ENCODE measurements around the gene SH3YL1.
A peak's percentile ranks its signal among the peaks of the same experiment; 100 is the strongest.

The SH3YL1 gene

DNA sequence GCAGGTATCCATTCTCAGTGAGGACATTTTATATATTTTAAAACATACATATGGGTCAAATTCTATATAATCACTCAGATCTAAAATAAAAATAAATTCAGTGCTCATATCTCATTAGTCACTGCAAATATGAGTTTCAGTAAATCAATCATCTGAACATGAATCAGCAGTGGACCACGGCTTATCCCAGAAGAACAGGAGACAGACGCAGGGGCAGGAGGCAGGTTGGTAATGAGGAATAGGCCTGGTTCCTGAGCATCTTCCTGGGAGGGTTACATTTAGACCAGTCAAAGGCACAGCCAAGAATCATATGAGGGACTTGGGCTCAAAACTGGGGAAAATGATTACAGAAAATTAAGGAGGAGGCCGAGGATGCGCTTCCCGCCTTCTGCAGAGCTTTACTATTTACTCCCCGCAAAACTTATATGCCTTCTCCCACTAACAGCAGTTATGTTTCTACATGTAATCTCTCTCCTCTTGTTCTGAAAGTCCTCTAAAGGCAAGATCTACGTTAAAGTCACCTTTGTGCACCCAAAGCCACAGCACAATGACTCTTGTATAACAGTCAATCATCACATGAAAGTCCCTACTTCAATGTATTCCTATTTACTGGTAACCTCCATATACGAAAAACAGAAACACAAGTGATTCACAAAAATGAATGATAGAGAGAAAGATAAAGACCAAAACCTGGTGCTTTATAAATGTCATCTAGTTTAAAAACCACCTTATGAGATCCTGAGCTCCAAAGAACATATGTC, 35.1 kb downstream of the SH3YL1 start:
- FAIRE-seq, result peak; percentile 38
- no peak for DNase-seq (ENCODE audit: insufficient read length, low spot score)

DNA sequence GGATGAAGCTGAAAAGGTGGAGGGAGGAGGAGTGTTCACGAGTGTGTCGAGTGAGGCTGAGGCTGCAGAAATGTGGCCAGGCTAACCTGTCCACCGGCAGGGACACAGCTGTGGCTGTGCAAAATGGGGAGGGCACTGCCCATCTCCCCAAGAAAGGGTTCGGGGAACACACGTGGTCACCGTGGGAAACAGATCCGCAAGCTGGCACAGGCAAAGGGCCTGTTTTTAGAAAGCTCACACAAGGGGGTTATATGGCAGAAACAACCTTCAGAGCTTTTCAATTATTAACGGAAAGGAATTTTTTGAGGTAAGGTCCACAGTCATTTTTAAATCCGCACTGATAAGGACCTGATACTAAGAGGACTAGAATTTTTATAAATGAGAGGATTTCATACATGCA, 35.7 kb downstream of the SH3YL1 start:
- FAIRE-seq, result no peak
- DNase-seq (ENCODE audit: insufficient read length, low spot score), result no peak

DNA sequence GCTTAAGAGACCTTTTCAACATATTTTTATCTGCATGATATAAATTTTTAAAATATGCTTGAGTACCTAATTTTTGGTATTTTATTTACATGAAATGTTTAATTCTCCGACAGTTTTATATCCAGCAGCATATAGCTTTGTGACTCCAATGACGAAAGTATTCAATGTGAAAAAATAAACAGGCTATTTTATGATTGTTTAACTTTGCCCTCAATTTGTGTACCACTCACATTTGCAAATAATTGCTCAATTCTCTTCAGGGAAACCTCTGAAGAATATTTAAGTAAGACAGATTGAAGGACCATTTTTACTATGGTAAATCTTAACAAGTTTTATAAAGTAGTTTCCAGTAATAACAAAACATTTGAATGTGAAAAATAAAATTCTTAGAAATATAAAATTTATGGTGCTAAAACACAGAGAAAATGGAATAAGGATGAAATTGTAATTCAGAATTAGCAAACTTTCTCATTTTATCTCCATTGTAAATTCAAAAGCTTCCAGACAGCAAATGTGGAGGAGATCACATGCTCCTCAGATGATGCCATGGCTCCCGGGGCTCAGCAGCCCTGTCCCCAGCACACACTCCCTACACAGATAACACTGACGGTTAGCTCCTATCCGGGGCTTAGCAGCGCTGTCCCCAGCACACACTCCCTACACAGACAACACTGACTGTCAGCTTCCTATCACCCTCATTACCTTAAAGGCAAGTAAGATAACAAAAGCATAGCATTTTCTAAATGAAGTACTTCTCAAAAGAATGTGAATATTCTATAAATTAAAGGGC, 39.7 kb downstream of the SH3YL1 start:
- FAIRE-seq, result no peak
- no peak for DNase-seq (ENCODE audit: insufficient read length, low spot score)

GRCh38 chr2:223451-223850, 40.4 kb downstream of the SH3YL1 start:
- DNase-seq (ENCODE audit: insufficient read length, low spot score) (no peak), FAIRE-seq (no peak)

DNA sequence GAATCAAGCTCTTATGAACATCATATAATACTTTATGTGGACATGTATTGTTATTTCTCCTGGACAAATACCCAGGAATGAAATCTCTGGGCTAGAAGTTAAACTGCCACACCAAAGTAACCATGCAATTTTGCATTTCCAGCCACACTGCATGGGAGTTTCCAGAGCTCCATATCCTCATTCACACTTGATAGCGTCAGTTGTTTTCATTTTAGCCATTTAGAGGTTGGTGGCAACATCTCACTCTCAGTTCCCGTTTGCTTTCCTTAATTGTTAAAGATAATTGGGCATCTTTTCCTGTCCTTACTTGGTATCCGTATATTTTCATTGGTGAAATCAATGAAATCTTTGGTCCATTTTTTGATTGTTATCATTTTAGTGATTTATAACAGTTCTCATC, 47.8 kb downstream of the SH3YL1 start:
- FAIRE-seq, result no peak
- no peak for DNase-seq (ENCODE audit: insufficient read length, low spot score)

DNA sequence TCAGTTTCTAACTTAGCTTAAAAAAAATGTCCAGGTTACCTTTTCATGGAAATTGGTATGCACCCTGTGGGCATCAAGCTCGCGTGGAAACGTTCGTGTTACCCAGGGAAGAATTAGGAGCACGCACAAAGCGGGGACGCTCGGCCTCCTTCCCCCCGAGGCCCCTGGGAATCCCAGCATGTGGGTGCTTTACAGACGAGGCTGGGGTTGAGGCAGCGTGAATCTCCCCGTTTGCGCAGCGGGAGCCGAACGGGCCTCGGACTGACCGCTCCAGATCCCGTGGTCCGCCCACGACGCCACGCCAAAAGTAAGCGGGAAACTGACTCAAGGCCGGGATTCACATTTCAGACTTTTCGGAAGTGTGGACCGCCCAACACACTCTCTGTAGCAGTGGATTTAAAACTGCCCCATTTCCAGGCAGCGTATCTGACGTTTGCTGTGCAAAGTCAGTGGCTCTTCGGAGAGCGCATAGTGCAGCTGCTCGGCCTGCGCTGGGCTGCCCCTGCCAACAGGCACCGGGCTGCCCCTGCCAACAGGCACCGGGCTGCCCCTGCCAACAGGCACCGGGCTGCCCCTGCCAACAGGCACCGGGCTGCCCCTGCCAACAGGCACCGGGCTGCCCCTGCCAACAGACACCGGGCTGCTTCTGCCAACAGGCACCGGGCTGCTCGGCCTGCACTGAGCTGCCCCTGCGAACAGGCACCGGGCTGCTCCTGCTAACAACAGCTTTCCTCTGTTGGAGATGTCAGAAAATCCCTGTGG, 49.7 kb downstream of the SH3YL1 start:
- DNase-seq (ENCODE audit: insufficient read length, low spot score), result no peak
- no peak for FAIRE-seq

GRCh38 chr2:211486-212184, 52.2 kb downstream of the SH3YL1 start:
- no peak for DNase-seq (ENCODE audit: insufficient read length, low spot score)
- no peak for FAIRE-seq

GRCh38 chr2:210660-211059, 53.2 kb downstream of the SH3YL1 start:
- FAIRE-seq, result no peak
- no peak for DNase-seq (ENCODE audit: insufficient read length, low spot score)

DNA sequence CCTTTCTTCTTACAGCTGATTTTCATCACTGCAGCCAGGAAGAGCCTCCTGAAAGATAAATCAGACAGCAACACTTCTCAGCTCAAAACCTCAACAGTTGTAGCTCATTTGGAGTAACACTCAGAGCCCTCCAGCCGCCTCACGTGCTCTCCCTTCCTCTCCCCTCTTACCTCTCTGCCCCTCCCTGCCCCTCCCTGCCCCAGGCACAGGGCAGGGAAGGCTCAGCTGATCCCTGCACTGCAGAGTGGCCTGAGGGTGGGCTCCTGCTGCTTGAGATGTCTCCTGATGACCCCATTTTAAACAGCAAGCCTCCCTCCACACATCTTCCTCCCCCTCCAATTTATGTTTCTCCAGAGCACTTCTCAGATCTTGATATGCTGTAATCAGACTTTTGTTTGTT, 54.4 kb downstream of the SH3YL1 start:
- FAIRE-seq (peak; percentile 28), DNase-seq (ENCODE audit: insufficient read length, low spot score) (no peak)

GRCh38 chr2:208335-208734, 55.5 kb downstream of the SH3YL1 start:
- FAIRE-seq, result no peak

GRCh38 chr2:203984-204383, 59.8 kb downstream of the SH3YL1 start:
- no peak for DNase-seq (ENCODE audit: insufficient read length, low spot score)
- no peak for FAIRE-seq

More at GRCh38 chr2:208335-208734, 55.5 kb downstream of the SH3YL1 start:
- no peak for DNase-seq (ENCODE audit: insufficient read length, low spot score)

GRCh38 chr2:203401-203800, 60.4 kb downstream of the SH3YL1 start:
- no peak for FAIRE-seq
- no peak for DNase-seq (ENCODE audit: insufficient read length, low spot score)

- FAIRE-seq (no peak), DNase-seq (ENCODE audit: insufficient read length, low spot score) (no peak)
These were observed 60.9 kb downstream of the SH3YL1 start for GRCh38 chr2:202945-203344.

DNA sequence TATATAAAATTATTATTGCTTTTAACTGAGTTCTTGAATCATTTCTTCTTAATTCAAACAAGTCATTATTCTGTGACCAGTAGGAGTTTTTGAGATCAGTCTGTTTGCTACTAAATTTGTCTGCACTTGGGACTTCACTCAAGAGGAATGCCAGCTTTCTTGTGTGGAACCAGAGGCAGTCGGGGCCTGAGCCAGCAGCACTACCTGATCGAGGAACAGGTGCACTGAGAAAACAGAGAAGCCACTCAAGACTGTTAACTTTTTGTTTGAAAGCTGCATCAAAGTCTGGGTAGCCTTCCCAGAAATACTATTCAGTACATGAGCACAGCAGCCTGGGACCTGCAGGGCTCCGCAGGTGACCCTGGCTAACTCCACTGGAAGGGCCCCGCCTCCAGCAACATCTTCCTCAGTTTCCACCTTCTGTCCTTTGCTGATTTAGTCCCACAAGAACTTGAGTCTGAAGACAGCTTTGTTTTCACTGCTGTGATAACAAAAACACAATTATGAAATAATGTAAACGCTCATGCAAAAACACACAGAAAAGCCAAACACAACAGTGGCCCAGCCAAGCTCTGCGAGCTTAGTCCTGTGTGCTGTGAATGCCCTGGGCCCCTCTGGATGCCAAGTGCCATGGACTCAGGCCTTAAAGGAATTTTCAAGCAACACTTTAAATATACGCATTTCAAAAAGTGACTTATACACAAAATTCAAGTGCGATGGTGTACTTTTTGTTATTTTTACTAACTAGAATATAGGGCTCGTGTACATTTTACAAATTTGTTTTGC, 62.0 kb downstream of the SH3YL1 start:
- no peak for DNase-seq (ENCODE audit: insufficient read length, low spot score)
- no peak for FAIRE-seq

GRCh38 chr2:199041-199966, 64.5 kb downstream of the SH3YL1 start:
- no peak for DNase-seq (ENCODE audit: insufficient read length, low spot score)
- no peak for FAIRE-seq

GRCh38 chr2:196406-196805, 67.4 kb downstream of the SH3YL1 start:
- DNase-seq (ENCODE audit: insufficient read length, low spot score) (no peak), FAIRE-seq (no peak)

DNA sequence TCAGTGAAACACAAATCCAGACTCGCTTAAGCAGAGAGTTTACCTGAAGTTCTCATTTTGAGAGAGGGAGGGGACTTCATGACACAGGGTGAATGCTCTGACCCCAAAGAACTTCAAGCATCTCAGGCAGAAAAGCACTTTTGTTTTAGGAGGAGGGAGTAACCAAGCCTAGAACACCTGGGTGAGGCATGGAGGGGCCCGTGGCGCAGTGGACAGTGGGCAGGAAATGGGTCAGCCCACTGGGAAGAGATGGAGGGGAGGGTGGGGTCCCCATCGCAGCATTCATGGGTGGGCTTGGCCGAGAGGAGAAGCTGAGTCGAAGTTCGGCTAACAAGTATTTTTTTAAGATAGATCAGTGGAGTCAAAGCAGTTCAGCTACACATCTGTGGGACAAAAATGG, 67.9 kb downstream of the SH3YL1 start:
- FAIRE-seq, result peak; percentile 4
- no peak for DNase-seq (ENCODE audit: insufficient read length, low spot score)

GRCh38 chr2:193141-193671, 70.6 kb downstream of the SH3YL1 start:
- DNase-seq (ENCODE audit: insufficient read length, low spot score), result no peak

More at GRCh38 chr2:193141-193671, 70.6 kb downstream of the SH3YL1 start:
- FAIRE-seq, result no peak
